Aorta (tissue), 5 donors: Measurements from ENCODE around the gene KLHL42. TPM values are rescaled to one million over a fixed set of nuclear protein-coding genes. Genes with fewer than 3 reads are reported as not detected.
"Not testable (repeated sequence)": the region's sequence is repeated elsewhere in the genome, so short reads cannot be mapped to it uniquely, and the experiment has no call there.

ENCODE experiments used
- ATAC-seq: fragments of 200-7000 bp; cut with Tn5 transposase; one replicate; pipeline ENCODE4 v1.9.1; 2022; ENCODE audit warnings: moderate library complexity; ENCODE audit not compliant: low FRiP score
- DNase-seq, 2 donors: peaks; one replicate each; pipeline ENCODE4 v3.0.0-alpha.2; 2020
- H3K27ac ChIP-seq, 2 donors: one replicate each; pipeline ENCODE4 v1.5.1; 2013; ENCODE audit warnings: low read length in 2 of 2, mild to moderate bottlenecking in 2 of 2, moderate library complexity in 2 of 2, control low read depth in 1 of 2, inconsistent platforms in 1 of 2, low read depth in 1 of 2
- H3K27me3 ChIP-seq, 2 donors: one replicate each; pipeline ENCODE4 v1.6.1; 2013; ENCODE audit warnings: control low read depth in 1 of 2, low read length in 1 of 2, mild to moderate bottlenecking in 1 of 2, moderate library complexity in 1 of 2; ENCODE audit not compliant: insufficient read depth in 2 of 2, control insufficient read depth in 1 of 2
- H3K36me3 ChIP-seq, 2 donors: one replicate each; pipeline ENCODE4 v1.6.1; 2013; ENCODE audit warnings: control low read depth in 1 of 2, low read length in 1 of 2, mild to moderate bottlenecking in 1 of 2; ENCODE audit not compliant: insufficient read depth in 2 of 2, control insufficient read depth in 1 of 2
- H3K4me1 ChIP-seq, 2 donors: one replicate each; pipeline ENCODE4 v1.6.1; 2013; ENCODE audit warnings: low read length in 2 of 2, control low read depth in 1 of 2, mild to moderate bottlenecking in 1 of 2, moderate library complexity in 1 of 2; ENCODE audit not compliant: insufficient read depth in 2 of 2, control insufficient read depth in 1 of 2
- H3K4me3 ChIP-seq, 2 donors: one replicate each; pipeline ENCODE4 v1.5.1; 2013; ENCODE audit warnings: low read length in 2 of 2, control low read depth in 1 of 2, mild to moderate bottlenecking in 1 of 2
- H3K9me3 ChIP-seq: one replicate; pipeline ENCODE4 v1.6.1; 2013; ENCODE audit warnings: mild to moderate bottlenecking, low read length; ENCODE audit not compliant: control insufficient read depth
- WGBS, 2 donors: extraction: QIAGEN DNeasy Blood & Tissue Kit; methylation state at CpG; one replicate each; pipeline ENCODE4 v1.1.7; 2013; 5-methylcytosine and 5-hydroxymethylcytosine counted together
- intact Hi-C, 2 donors: fragments of 100-400 bp; cut with DNase I; formaldehyde crosslinking; loops; one replicate each; pipeline versions ENCODE4 v1.14.2 to v1.15.0; 2022
- polyA plus RNA-seq, 2 donors: library from polyadenylated mRNA; stranded (reverse); fragments of 200-250 nt; gene quantifications; one replicate each; pipeline ENCODE4 v1.2.3, GENCODE V29; 2013
- total RNA-seq, 2 donors: library from RNA; stranded (reverse); fragmentation: NEBNext Ultra II Directional; extraction: Animal tissue kit (Norgen Biotek cat#: 25700); gene quantifications; one replicate each; pipeline ENCODE4 v1.2.1, GENCODE V29; 2021
- donor health status: healthy with polysubstance abuse.
- donor health status: Bipolar disorder and iron deficiency.
- donor health status: DM: no; HTN: no; CAD: no.
- donor health status: DM: no; HTN: no; CAD: no.
- donor health status: DM: yes; HTN: yes; CAD: no.

KLHL42 gene
- total and polyA plus RNA-seq, 4 donors: 14.4 to 58.7 (median 39.5) TPM

- Histone ChIP-seq H3K4me1 (no peaks in the 10 kb centered on the region), H3K27me3 (no peaks in the 10 kb centered on the region), H3K36me3 (no peaks in the 10 kb centered on the region), H3K27ac (no peak overlapping the region), H3K4me3 (no peak overlapping the region), H3K9me3 (no peaks in the 10 kb centered on the region)
- DNase-seq (no peak), ATAC-seq (no peak)
- intact Hi-C loops: loop anchor here (10.0 kb wide), 1 partner anchor 117 kb away; no protein-coding TSS in a partner anchor
- WGBS, 2 donors: 95 to 97% methylated on average over 3 of the region's 3 CpGs
Observed at GRCh38 chr12:27828196-27828595, 48.2 kb downstream of the KLHL42 start.

DNA sequence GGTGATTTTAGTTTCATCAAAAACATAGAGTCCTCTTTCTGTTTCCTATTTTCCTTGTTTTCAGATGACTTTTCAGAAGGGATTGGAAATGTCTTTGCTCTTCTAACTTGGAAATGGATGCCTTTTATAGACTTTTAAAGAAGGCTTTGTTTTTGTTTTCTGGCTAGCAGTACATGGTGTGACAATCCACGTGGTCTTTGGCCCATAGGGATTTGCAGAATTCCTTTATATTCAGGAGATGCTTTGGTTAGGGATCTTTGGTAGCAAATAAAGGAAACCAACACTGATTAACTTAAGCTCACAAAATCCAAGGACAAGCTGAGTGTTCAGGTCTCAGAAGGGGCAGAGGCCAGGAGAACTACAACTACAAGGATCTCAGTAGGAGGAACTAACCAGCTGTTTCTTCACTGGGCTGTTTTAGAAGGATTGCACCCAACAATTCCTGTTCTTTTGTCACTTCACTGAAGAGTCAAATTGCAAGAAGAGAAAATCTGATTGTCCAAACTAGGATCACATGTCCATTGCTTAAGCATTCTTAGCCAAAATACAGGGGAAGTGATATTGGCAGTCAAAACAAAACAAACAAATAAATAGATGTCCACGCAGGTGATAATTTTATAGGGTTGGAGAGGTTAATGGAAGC lies 58.6 kb downstream of the KLHL42 start:
- Histone ChIP-seq H3K4me3 (no peak overlapping the region), H3K9me3 (no peaks in the 10 kb centered on the region), H3K27ac (no peak overlapping the region), H3K4me1 (no peaks in the 10 kb centered on the region), H3K27me3 (no peaks in the 10 kb centered on the region), H3K36me3 (no peaks in the 10 kb centered on the region)
- intact Hi-C loops: no loop called here
- 51 to 60% methylated on average over 2 of the region's 2 CpGs for whole genome bisulfite sequencing, 2 donors
- DNase-seq: no peak
- ATAC-seq: no peak

DNA sequence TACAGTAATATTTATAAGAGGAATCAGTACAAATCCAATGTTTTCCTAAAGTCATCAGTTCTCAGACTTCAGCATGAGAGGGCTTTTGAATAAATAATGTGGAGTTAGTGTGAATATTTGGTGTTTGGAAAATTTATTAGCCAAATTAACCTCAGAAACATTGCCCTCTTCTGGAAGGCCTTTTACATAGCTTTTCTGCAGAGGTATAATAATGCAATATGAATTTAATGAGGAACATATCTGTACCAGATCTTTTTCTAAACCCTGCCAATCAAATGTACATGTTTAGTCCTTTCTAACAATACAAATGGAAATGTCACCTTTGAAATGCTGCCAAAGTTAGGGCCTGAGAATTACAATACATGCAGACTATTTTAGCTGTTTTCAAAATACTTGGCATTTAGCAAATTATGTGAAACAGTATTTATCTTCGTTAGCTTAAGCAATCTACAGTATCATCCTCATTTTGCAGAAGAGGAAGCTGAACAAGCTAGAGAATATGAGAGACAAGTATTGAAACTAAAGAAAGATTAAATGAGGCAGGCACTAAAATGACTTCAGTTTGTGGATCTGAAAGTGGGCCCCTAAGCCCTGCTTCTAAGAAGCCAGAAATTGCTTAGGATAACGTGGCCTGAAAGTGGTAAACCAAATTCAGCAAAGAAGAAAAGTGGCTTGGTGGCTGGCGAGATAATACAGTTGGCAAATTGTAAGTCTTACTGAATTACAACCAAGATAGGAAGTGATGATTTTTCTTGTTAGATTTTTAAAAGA lies 60.4 kb downstream of the KLHL42 start:
- H3K4me1 ChIP-seq: no peaks in the 10 kb centered on the region
- DNase-seq: no peak
- no peak for ATAC-seq
- intact Hi-C loops: no loop called here
- H3K9me3 ChIP-seq: no peaks in the 10 kb centered on the region
- H3K36me3 ChIP-seq: no peaks in the 10 kb centered on the region
- H3K27me3 ChIP-seq: no peaks in the 10 kb centered on the region
- WGBS, 2 donors: 74 to 77% methylated on average over 3 of the region's 3 CpGs
- no peak overlapping the region for H3K4me3 ChIP-seq
- H3K27ac ChIP-seq: no peak overlapping the region

- Histone ChIP-seq H3K27ac (no peak overlapping the region), H3K27me3 (no peaks in the 10 kb centered on the region), H3K36me3 (no peaks in the 10 kb centered on the region), H3K9me3 (no peaks in the 10 kb centered on the region), H3K4me3 (no peak overlapping the region), H3K4me1 (no peaks in the 10 kb centered on the region)
- DNase-seq (no peak), ATAC-seq (no peak)
- WGBS, 2 donors: 46 to 58% methylated on average over 5 of the region's 5 CpGs
- intact Hi-C loops: no loop called here
Observed at GRCh38 chr12:27841392-27841882, 61.4 kb downstream of the KLHL42 start.

GRCh38 chr12:27843714-27844245 lies 63.7 kb downstream of the KLHL42 start:
- H3K4me3 ChIP-seq: no peak overlapping the region
- 71 to 72% methylated on average over 8 of the region's 8 CpGs for WGBS, 2 donors
- ATAC-seq: no peak
- H3K9me3 ChIP-seq: peaks cover 1% of the 10 kb centered on the region
- no peak for DNase-seq
- H3K36me3 ChIP-seq: no peaks in the 10 kb centered on the region
- H3K4me1 ChIP-seq: no peaks in the 10 kb centered on the region
- no peaks in the 10 kb centered on the region for H3K27me3 ChIP-seq
- intact Hi-C loops: no loop called here
- no peak overlapping the region for H3K27ac ChIP-seq

GRCh38 chr12:27844366-27845090 lies 64.5 kb downstream of the KLHL42 start:
- 75 to 79% methylated on average over 15 of the region's 15 CpGs for WGBS, 2 donors
- no peaks in the 10 kb centered on the region for H3K4me1 ChIP-seq
- H3K4me3 ChIP-seq: no peak overlapping the region
- no peak for ATAC-seq
- intact Hi-C loops: no loop called here
- peaks cover 1% of the 10 kb centered on the region for H3K9me3 ChIP-seq
- no peak overlapping the region for H3K27ac ChIP-seq
- no peaks in the 10 kb centered on the region for H3K36me3 ChIP-seq
- no peaks in the 10 kb centered on the region for H3K27me3 ChIP-seq
- DNase-seq: no peak

- ATAC-seq (no peak), DNase-seq (no peak)
- Histone ChIP-seq H3K4me1 (no peaks in the 10 kb centered on the region), H3K27ac (no peak overlapping the region), H3K4me3 (no peak overlapping the region), H3K36me3 (no peaks in the 10 kb centered on the region), H3K27me3 (no peaks in the 10 kb centered on the region), H3K9me3 (peaks cover 1% of the 10 kb centered on the region)
- WGBS, 2 donors: 96 to 98% methylated on average over 2 of the region's 2 CpGs
- intact Hi-C loops: no loop called here
Observed at GRCh38 chr12:27845187-27845586, 65.2 kb downstream of the KLHL42 start.

DNA sequence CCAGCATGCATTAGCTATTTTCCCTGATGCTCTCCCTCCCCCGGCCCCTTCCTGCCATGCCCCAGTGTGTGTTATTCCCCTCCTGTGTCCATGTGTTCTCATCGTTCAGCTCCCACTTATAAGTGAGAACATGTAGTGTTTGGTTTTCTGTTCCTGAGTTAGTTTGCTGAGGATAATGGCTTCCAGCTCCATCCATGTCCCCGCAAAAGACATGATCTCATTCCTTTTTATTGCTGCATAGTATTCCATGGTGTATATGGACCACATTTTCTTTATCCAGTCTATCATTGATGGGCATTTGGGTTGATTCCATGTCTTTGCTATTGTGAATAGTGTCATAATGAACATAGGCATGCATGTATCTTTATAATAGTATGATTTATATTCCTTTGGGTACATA lies 65.7 kb downstream of the KLHL42 start:
- ATAC-seq, H3K27me3 ChIP-seq, H3K4me3 ChIP-seq, H3K4me1 ChIP-seq, intact Hi-C loops, H3K36me3 ChIP-seq, DNase-seq, H3K27ac ChIP-seq, H3K9me3 ChIP-seq: not testable (repeated sequence)
- 94 to 96% methylated on average over 3 of the region's 3 CpGs for WGBS, 2 donors
